MM.1S (cell line): ENCODE data around the gene ZCCHC8.

ENCODE experiments used
- CTCF ChIP-seq: fragments of 300-600 bp; sonication (generic); IDR thresholded peaks from 2 replicates; pipeline ENCODE4 v1.5.1; 2016; ENCODE audit warnings: antibody characterized with exemption, low read length, mixed read lengths
- EZH2 ChIP-seq: fragments of 300-600 bp; sonication (generic); optimal IDR thresholded peaks from 2 replicates; pipeline ENCODE3; 2017; ENCODE audit warnings: low read depth, mild to moderate bottlenecking, antibody characterized with exemption, low read length, mixed read lengths
- EZH2phosphoT487 ChIP-seq: fragments of 300-600 bp; sonication (generic); IDR thresholded peaks from 2 replicates; pipeline ENCODE4 v1.6.1; 2018; ENCODE audit warnings: antibody characterized with exemption, low read length

GRCh38 chr12:122523846-122524718 is 23.4 kb upstream of the ZCCHC8 start:
- TF ChIP-seq CTCF (no peak), EZH2 (no peak), EZH2phosphoT487 (no peak)
